ENCODE measurements around the gene WWOX. TPM values are rescaled to one million over a fixed set of nuclear protein-coding genes. Genes with fewer than 3 reads are reported as not detected.

Gene WWOX
- polyA plus RNA-seq, 1 donor from 2014 or later = 25.6 TPM

GRCh38 chr16:78281115-78281514 is 181.7 kb downstream of the WWOX start:
- H3K27ac ChIP-seq (ENCODE audit: low read length) = no peak overlapping the region
- no peaks in the 10 kb centered on the region for H3K9me3 ChIP-seq (ENCODE audit: low read length)
- H3K27me3 ChIP-seq (ENCODE audit: insufficient read depth, low read depth, low read length) = no peaks in the 10 kb centered on the region
- H3K4me2 ChIP-seq (ENCODE audit: low read length) = no peak overlapping the region
- no peaks in the 10 kb centered on the region for H3K9me2 ChIP-seq (ENCODE audit: insufficient read depth, low read length)
- no peaks in the 10 kb centered on the region for H4K20me1 ChIP-seq (ENCODE audit: insufficient read depth)
- TF ChIP-seq SMC3 (conservative IDR thresholded peaks at IDR 0.05; ENCODE audit: poor library complexity) = no peak
- TF ChIP-seq POLR2AphosphoS5 (IDR thresholded peaks at IDR 0.05) = no peak
- no peak for TF ChIP-seq CTCF (IDR thresholded peaks at IDR 0.05; ENCODE audit: poor library complexity, severe bottlenecking)
- TF ChIP-seq RAD21 (conservative IDR thresholded peaks at IDR 0.05) = no peak
- TF ChIP-seq EZH2 (IDR thresholded peaks at IDR 0.05; ENCODE audit: borderline replicate concordance, insufficient read depth, low read length, poor library complexity, severe bottlenecking) = no peak
- no peak for TF ChIP-seq TAF1 (IDR thresholded peaks at IDR 0.05; ENCODE audit: low read depth)
- TF ChIP-seq MXI1 (conservative IDR thresholded peaks at IDR 0.05; ENCODE audit: poor library complexity, severe bottlenecking) = no peak
- no peaks in the 10 kb centered on the region for H3F3A ChIP-seq (ENCODE audit: insufficient read depth, low read length, poor library complexity, severe bottlenecking)
- H2AFZ ChIP-seq (ENCODE audit: low read depth, low read length) = no peak overlapping the region
- no peak overlapping the region for H3K9ac ChIP-seq (ENCODE audit: low read length)
- no peaks in the 10 kb centered on the region for H3K36me3 ChIP-seq (ENCODE audit: insufficient read depth, low read length)
- H3K79me2 ChIP-seq (replicated peaks; ENCODE audit: insufficient read depth, low read length) = no peaks in the 10 kb centered on the region
- H3K4me3 ChIP-seq (ENCODE audit: low read length) = no peak overlapping the region

GRCh38 chr16:78283548-78284251 is 184.2 kb downstream of the WWOX start:
- no peaks in the 10 kb centered on the region for H3K9me3 ChIP-seq (ENCODE audit: low read length)
- H4K20me1 ChIP-seq (ENCODE audit: insufficient read depth) = no peaks in the 10 kb centered on the region
- H3F3A ChIP-seq (ENCODE audit: insufficient read depth, low read length, poor library complexity, severe bottlenecking) = no peaks in the 10 kb centered on the region
- H3K27me3 ChIP-seq (ENCODE audit: insufficient read depth, low read depth, low read length) = no peaks in the 10 kb centered on the region
- H3K36me3 ChIP-seq (ENCODE audit: insufficient read depth, low read length) = no peaks in the 10 kb centered on the region
- no peak overlapping the region for H3K27ac ChIP-seq (ENCODE audit: low read length)
- no peak overlapping the region for H3K4me3 ChIP-seq (ENCODE audit: low read length)
- no peak overlapping the region for H3K4me2 ChIP-seq (ENCODE audit: low read length)
- H3K9ac ChIP-seq (ENCODE audit: low read length) = no peak overlapping the region
- H3K79me2 ChIP-seq (replicated peaks; ENCODE audit: insufficient read depth, low read length) = no peaks in the 10 kb centered on the region
- H2AFZ ChIP-seq (ENCODE audit: low read depth, low read length) = no peak overlapping the region
- H3K9me2 ChIP-seq (ENCODE audit: insufficient read depth, low read length) = no peaks in the 10 kb centered on the region
- TF ChIP-seq MXI1 (conservative IDR thresholded peaks at IDR 0.05; ENCODE audit: poor library complexity, severe bottlenecking) (no peak), POLR2AphosphoS5 (IDR thresholded peaks at IDR 0.05) (no peak), EZH2 (IDR thresholded peaks at IDR 0.05; ENCODE audit: borderline replicate concordance, insufficient read depth, low read length, poor library complexity, severe bottlenecking) (no peak), CTCF (IDR thresholded peaks at IDR 0.05; ENCODE audit: poor library complexity, severe bottlenecking) (no peak), EP300 (conservative IDR thresholded peaks at IDR 0.05; ENCODE audit: poor library complexity, severe bottlenecking) (no peak), RAD21 (conservative IDR thresholded peaks at IDR 0.05) (no peak), SMC3 (conservative IDR thresholded peaks at IDR 0.05; ENCODE audit: poor library complexity) (no peak), TAF1 (IDR thresholded peaks at IDR 0.05; ENCODE audit: low read depth) (no peak)
- TF ChIP-seq, protein P1, sequence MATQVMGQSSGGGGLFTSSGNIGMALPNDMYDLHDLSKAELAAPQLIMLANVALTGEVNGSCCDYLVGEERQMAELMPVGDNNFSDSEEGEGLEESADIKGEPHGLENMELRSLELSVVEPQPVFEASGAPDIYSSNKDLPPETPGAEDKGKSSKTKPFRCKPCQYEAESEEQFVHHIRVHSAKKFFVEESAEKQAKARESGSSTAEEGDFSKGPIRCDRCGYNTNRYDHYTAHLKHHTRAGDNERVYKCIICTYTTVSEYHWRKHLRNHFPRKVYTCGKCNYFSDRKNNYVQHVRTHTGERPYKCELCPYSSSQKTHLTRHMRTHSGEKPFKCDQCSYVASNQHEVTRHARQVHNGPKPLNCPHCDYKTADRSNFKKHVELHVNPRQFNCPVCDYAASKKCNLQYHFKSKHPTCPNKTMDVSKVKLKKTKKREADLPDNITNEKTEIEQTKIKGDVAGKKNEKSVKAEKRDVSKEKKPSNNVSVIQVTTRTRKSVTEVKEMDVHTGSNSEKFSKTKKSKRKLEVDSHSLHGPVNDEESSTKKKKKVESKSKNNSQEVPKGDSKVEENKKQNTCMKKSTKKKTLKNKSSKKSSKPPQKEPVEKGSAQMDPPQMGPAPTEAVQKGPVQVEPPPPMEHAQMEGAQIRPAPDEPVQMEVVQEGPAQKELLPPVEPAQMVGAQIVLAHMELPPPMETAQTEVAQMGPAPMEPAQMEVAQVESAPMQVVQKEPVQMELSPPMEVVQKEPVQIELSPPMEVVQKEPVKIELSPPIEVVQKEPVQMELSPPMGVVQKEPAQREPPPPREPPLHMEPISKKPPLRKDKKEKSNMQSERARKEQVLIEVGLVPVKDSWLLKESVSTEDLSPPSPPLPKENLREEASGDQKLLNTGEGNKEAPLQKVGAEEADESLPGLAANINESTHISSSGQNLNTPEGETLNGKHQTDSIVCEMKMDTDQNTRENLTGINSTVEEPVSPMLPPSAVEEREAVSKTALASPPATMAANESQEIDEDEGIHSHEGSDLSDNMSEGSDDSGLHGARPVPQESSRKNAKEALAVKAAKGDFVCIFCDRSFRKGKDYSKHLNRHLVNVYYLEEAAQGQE (IDR thresholded peaks at IDR 0.05; ENCODE audit: borderline replicate concordance) = no peak

All from neural cell (in vitro differentiated cells).